KG1 (cell line): Measurements from ENCODE around the gene CD248.

Experiments
- DNase-seq: peaks from one replicate; lab custom pipeline; 2025; lab: John Stamatoyannopoulos, UW

Gene CD248

DNA sequence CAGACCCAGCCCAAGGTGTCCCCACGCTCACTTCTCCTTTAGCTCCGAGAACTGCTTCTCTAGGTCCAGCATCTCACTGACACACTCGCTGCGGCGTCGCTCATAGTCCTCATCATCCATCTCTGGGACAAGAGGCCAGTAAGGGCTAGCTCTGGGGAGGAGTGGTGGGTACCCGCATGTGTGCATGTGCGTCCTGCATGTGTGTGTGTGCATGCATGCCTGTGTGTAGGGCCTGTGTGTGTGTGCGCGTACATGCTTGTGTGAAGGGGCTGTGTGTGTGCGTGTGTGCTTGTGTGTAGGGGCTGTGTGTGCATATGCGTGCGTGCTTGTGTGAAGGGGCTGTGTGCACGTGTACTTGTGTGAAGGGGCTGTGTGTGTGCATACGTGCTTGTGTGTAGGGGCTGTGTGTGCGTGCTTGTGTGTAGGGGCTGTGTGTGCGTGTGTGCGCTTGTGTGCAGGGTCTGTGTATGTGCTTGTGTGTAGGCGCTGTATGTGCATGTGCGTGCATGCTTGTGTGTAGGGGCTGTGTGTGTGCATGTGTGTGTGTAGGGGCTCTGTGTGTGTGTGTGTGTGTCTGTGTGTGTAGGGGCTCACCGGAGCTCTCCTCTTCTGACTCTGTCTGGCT, 24.8 kb upstream of the CD248 start:
- DNase-seq: no peak

DNA sequence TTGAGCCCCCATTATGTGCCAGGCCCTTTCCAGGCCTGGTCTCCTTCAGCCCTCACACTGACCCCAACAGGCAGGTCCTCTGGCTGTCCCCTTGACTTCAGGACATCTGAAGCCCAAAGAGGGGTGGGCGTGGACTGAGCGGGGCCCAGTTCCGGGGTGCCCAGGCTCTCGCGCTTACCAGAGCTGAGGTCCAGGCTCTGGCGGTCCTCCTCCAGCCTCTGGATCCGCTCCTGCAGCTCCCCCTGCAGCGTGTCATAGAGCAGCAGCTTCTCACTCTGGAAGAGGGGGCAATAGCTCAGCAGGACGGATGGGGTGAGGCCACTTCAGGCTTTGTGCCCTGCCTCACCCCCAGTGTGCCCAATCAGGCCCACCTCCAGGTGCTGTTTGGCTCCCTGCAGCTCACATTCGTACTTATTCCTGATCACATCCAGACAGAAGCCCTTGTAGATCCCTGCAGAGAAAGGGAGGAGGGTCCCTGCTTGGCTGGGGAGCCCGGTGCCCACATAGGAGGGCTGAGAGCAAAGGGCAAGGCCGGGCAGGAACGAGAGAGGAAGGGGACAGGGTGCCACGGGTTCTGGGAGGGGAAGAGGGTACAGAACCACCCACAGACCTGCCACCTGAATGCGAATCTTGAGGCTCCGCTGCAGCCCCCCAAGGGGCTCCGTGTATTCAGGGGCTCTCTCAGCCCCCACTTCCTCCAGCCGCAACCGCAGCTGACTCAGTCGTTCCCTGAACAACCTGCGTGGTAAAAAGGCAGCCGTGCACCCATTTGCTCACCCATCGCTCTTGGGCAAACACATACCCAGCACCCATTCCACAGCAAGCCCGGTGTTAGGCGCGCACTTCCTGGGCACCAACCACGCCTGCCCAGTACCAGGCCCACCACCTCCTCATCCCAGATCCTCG, 24.0 kb upstream of the CD248 start:
- no peak for DNase-seq

DNA sequence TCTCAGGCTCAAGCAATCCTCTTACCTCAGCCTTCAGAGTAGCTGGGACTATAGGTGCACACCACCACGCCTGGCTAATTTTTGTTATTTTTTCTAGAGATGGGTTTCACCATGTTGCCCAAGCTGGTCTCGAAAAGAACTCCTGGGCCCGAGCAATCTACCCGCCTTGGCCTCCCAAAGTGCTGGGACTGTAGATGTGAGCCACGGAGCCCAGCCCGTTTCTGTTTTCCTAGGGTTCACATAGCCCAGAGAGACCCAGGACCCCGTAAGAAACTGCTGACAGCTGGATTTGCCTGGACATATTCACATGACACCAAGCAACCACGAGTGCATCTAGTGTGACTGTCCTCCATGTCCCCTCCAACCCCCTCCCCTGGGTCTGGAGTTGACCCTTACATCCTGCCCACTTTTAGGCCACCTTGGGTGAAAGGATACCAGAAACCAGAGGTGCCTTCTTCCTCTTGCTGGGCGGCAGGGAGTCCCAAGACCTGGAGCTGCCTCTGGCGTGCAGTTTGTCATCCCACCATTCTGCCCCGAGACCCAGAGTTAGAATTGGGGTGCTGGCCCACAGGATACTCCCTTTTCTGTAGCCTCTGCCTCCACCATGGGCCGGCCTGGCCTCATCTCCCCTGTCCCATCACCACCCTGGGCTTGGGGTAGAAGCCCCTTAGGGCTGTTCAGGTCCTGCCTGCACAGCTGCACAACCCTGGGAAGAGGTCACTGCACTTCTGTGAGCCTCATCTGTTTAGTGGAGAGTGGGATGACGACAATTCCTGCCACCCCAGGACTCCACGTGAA, 23.0 kb upstream of the CD248 start:
- DNase-seq: no peak

DNA sequence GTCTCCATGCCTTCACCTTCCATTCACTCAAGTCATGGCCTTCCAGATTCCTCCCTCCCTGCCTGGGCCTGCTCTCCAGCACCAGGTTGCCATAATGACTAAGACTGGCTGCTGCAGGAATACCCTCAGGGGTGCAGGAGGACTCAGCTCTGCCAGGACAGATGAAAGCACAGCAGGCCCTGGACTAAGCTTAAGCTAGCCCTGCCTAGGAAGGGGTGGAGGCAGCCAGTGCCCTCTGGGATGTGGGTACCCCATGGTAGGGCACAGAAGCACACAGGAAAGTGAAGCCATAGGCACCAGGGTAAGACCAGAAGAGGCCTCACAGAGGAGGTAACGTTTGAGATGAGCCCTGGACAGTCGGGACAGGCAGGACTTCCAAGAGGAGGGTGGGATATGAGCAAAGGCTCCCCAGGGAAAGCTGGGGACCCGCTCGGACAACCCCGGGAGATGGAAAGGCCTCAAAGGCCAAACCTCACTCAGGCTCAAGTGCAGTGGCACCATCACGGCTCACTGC, 22.4 kb upstream of the CD248 start:
- DNase-seq: no peak

DNA sequence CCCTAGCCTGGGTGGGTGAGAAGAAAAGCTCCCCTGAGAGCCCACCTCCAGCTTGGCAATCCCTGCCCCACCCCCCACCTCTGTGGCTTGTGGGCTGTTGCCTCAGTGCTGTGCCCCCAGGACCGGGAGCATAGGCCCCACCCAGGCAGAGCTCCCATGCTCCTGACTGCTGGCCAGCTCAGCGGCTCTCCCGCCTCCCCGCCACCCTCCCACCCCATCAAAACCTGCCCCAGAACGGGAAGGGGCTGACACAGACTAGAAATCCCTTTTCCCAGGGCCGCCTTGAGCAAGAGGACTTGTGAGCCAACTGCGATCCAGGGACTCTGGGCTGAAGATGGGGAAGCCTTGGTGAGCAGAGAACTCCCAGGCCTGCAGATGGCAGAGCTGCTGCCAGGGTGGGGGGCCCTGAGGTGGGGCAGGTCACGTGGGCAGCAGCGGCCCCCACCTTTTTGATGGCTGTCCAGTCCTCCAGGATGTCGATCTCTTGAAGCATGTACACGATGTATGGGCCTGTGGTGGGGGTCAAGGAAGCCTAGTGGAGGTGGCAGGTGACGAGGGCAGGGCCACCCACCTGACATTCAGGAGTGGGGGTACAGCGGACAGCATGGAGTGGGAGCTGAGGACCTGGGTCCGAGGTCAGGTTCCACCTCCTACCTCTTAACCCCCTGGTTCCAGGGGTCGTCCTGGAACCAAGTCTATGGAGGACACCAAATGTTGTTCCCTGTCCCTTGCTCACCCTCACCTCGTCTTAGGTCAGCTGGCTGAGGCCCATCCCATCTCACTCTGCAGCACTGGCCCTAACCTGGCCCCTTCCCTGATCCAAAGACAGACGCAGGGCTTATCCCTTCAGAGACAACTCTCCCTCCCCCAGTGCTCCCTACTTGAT, 21.7 kb upstream of the CD248 start:
- no peak for DNase-seq

DNA sequence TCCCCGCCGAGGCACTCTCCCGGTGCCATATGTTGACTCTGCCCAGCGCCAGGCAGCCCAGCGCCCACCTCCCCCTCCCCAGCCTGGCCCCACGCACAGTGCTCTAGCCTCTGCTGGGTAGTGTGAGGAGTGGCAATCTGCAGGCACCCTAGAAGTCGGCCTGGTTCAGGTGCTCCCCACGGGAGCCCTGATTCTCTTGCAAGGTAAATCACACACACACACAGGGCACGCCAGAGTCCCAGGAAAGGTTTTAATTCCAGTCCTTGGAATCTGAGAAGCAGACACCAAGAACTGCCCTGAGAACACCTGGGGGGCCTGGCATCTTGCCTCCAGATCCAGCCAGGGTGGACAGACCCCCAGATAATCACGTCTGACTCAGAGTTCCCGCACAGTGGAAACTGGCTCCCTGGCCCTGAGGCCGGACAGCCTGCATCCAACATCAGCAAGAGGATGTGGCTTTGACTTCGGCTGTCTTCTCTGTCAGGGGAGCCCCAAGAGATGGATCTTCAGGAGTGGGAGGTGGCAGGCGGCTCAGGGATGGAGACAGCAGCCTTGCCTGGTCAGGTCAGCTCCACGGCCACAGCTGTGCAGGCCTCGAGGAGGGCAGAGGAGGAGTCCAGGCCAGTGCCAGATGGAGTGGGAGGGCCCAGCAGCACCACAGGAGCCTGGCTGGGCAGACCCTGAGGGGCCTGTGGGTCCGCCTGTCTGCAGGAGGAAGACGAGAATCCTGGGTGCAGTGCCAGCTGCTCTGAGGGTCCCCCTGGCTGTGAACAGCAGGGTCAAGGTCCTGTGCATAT, 20.5 kb upstream of the CD248 start:
- DNase-seq: no peak

DNA sequence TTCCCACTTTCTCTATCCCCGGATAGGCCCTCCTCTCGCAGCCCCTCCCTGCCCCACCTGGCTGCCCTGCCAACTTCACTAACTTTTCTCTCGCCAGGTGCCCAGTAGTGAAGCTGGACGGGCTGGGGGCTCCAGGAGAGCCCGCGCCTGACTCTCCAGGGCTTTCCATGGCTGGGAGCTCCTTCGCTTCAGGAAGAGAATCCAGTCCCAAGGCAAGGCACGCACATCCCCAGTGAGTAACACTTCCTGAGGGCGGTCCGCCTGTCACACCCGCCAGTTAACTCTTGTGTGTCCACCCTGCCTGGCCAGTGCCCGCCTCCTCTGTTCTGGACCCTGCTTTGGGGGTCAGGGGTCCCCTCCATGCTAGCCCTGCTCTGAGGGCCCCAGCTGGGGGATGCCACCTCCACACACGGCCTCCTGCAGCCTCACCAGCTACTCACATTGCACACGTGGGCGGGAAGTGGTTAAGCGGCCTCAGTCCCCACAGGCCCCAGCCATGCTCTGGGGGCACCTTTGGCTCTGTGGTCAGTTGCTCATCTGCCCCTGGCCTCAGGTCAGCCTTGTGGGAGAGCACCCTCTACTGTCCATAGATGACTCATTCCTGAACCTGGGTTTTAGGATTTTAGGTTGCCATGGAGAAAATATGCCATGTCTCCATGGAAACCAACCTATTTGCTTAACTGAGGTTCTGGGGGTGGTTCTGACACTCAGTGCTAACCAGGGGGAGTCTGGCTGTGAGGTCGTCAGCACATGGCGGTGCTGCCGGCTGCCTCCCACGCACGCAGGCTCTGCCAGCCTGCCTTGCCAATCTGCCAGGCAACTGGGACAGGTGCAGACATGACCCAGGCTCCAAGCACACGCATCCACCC, 19.6 kb upstream of the CD248 start, which contains the start of gene RIN1:
TSS of gene RIN1 (minus strand) at position 201 of the 869 bp plus-strand sequence. CDS start at position 169, 32 bp downstream.
- DNase-seq: no peak

DNA sequence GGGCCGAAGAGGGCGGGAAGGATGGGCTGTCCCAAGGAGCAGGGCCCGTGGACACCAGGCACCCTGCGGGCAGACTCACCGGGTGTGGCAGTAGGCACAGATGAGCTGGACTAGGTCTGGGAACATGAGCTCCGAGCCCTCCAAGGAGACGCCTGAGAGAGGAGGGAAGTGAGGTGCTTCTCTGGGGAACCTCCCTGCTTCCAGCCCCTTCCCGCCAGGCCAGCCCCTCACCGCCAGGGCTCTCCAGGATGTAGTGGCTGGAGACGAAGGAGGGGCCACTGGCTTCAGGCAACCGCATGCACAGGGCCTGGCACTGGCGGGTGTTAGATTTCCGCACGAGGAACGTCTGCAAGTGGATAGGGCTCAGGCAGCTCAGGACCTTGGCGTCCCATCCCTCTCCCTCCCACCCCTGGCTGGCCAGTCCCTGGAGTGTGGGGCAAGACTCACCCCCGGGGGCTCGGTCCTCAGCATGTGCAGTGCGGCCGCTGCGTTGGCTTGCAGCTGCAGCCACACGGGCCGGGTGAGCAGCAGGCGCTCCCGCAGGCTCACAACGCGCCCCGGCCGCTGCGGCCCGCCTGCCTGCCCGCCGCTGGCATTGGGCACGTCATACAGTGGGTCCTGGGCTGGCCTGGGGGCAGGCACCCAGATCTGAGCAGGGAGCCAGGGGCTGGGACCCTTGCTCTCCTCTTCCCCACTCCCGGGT, 18.8 kb upstream of the CD248 start:
- no peak for DNase-seq

DNA sequence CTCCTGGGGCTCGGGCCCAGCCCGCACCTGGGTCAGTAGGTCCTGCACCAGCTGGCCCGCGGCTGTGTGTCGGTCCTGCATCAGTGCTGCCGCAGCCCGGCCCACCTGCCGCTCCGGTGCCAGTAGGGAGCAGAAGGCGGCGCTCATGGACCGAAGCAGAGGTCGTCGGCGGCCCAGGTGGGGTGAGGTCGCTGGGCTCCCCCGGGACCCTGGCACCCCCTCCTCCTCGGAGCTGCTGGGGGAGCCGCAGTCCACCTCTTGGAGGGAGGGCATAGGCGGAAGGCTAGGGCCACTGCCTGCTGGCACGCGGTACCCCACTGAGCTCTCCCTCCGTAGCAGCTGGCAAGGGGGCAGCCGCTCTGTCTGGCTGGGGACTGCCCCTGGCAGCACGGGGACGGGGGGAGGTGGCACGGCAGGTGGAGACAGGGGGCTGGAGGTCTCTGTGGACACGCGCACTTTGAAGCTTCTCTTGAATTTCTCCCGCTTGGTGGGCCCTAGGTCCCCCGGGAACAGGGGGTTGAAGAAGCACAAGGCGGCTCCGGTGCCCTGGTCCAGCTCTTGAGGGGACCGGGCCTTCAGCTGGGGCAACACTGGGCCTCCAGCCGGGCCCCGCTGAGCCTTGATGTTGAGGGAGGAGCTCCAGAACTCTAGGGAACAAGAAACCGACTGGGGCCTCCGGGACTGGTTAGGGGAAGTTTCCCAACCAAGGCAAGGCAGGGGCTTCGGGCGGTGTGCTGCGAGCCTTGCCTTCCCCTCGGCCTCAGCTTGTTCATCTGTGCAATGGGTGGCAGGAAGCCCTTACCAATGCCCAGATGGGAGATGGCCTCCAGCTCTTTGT, 18.0 kb upstream of the CD248 start:
- no peak for DNase-seq

DNA sequence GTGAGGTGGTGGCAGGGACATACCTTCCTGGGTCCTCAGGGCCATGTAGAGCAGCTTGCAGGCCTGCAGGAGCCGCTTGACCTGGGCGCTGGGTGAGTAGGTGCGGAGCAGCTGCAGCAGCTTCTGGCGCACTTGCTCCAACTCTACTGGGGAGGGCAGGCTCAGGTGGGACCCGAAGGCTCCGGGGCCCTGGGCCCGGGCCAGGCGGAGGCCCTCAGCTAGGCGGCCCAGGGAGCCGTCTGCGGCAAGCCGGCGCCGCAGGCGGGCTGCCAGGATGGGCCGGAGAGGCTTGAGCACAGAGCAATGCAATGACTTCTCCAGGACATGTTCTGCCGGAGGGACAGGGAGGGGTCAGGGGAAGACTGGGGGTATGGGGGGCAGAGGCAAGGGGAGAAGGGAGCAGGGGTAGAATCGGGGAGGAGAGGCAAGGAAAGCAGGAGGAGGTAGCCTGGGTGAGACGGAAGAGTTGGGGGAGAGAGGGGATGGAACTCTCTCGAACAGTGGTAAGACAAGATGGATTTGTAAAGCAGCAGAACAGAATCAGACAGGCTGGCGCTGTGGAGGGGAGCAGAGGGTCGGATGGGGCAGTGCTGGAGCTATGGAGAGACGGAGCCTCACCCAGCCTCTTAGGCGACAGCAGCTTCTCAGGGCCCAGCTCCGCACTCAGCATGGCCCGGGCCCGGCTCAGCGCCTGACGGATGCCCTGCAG, 17.2 kb upstream of the CD248 start:
- DNase-seq: no peak

DNA sequence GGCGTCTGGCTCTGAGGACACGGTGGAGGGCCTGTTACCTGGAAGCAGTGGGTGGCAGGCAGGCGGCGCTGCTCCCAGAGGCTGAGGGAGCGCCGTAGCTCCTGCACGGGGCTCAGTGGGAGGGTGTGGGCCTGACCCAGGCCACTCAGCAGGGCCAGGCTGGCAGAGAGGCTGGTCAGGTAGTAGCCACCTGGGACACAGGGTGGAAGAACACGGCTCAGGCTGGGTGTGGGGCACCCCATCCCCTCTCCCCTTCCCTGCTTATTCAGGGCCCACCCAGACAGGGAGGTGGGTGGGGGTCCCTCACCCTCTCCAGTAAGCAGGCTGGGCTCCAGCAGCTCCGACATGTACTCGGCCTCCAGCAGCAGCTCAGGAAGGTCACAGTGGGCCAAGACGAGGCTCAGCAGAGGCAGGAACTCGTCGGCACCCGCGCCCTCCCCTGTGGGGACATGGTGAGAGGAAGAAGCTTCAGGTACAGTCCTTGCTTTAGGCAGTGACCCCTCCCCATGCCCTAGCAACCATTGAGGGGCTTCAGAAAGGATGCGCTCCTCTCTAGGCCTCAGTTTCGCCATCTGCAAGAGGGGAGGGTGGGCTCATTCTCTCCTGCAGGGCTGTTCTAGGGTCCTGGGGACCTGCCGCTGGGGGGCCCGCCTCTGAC, 16.5 kb upstream of the CD248 start:
- DNase-seq: no peak

DNA sequence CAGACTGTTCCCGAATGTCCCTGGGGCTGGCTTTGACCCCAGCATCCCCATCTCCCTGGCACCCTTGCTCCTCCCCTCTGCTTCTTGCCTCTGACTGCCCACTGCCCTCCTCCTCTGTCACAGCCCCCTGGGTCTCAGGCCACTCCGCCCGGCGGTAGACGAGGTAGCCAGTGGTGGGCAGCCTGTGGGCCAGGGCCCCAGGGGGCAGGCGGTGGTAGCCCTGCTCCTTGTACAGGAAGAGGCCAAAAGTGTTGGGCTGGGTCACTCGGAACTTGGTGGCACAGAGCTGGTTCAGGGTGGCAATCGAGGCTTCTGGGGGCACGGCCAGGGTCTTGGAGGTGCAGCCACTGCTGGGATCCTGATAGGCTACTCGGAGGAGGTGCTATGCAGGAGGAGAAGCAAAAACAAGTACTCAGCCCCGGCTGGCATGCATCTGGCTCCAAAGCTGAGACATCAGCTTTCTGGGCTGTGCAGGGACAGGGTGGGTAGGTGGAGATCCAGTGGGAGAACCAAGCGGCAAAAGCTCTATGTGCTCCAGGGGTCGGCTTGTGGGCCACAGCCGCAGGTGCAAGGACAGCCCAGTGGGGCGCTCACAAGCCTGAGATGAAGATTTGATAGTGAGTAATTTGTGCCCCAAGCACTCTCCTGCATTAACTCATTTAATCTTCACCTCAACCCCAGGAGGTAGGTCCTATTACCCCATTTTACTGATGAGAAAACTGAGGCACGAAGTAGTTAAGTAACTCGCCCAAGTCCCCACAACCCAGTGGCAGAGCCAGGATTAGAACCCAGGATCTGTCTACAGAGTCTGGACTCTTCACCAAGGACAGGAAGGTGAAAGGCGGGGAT, 15.8 kb upstream of the CD248 start:
- no peak for DNase-seq

DNA sequence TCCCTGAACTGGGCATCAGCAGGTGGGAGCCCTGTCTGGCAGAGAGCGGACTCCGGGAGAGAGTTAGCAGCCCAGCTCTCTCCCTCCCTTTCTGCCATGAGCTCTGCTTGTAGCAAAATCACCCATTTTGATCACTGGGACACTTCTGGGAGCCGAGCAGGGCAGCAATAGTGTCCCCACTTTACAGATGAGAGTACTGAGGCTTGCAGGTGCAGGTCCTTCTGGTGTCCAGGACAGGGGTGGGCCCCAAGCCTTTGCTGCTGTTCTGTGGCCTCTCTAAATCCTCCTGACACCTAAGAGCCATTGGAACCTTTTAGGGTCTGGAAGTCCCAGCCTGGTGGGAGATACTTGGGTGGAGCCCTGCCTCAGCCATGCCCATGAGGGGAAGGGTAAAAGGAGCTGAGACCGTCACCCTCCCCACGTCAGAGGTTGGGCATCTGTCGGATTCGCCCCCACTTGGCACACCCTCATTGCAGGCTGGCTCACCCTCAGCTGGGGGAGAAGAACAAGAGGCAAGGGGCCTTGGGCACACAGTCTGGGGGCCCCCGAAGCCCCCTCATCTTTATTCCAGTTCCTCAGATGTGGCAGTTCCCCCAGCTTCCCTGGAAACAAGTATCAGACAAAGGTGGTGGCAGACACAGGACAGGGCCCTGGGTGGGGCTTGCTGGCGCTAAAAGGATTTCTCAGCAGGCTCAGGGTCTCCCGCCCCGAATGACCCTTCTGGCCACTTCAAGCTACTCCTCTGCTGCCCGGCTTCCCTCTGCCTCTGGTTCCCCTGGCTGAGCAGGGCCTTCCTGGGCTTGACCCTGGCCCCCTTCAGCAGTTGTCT, 14.9 kb upstream of the CD248 start:
- DNase-seq: no peak

DNA sequence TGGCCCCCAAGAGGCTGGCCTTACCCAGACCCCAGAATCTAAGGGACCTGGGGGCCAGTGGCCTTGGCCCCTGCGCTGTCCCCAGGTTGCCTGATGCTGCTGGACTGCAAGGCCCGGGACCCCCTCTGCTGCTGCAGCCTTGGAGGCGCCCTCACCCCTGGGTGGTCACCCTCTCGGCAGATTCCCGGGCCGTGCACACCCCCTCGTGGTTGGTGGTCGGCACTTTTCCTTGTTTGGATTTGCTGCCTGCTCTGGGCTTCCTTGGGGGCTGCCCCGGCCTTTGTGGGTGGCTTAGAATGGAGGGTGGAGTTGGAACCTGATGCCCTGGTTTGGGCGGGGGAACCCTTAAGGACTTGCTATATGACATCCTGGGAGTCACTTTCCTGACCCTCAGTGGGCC, 14.1 kb upstream of the CD248 start:
- DNase-seq: no peak

DNA sequence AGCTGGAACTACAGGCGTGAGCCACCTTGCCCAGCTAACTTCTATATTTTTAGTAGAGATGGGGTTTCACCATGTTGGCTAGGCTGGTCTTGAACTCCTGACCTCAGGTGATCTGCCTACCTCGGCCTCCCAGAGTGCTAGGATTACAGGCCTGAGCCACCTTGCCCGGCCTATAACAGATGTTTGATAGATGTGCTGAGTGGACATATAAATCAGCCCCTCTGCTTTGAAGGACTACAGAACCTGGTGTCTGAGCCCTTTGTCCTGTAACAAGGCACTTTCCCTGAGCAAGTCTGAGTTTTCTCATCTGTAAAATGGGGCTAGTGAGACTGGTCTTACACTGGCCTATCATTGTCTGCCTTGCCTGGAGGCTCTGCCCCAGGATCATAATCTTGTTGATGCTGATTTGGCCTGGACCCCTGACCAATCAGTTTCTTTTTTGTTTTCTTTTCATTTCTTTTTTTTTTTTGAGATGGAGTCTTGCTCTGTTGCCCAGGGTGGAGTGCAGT, 12.4 kb upstream of the CD248 start:
- no peak for DNase-seq
